Left ventricle myocardium inferior (tissue), 1 donor: ENCODE results near the gene DCHS1. TPM values are rescaled to one million over a fixed set of nuclear protein-coding genes. Genes with fewer than 3 reads are reported as not detected.
A peak's percentile ranks its signal among the peaks of the same experiment; 100 is the strongest.

Experiments used
- DNase-seq: peaks from one replicate; pipeline ENCODE4 v3.0.0-alpha.2; 2020
- H3K27ac ChIP-seq: fragments of 200-600 bp; replicated peaks from 2 replicates; pipeline ENCODE4 v1.8.0; 2021
- H3K27me3 ChIP-seq: fragments of 200-600 bp; 2 replicates; pipeline ENCODE4 v1.8.0; 2021; ENCODE audit warnings: low read depth
- H3K36me3 ChIP-seq: fragments of 200-600 bp; 2 replicates; pipeline ENCODE4 v1.8.0; 2021
- H3K4me1 ChIP-seq: fragments of 200-600 bp; 2 replicates; pipeline ENCODE4 v1.8.0; 2021
- H3K4me3 ChIP-seq: fragments of 200-600 bp; 2 replicates; pipeline ENCODE4 v1.8.0; 2021; ENCODE audit warnings: mild to moderate bottlenecking, moderate library complexity
- H3K9me3 ChIP-seq: fragments of 200-600 bp; replicated peaks from 2 replicates; pipeline ENCODE4 v1.8.0; 2021
- intact Hi-C: fragments of 100-400 bp; cut with micrococcal nuclease; formaldehyde crosslinking; loops from one replicate; pipeline ENCODE4 v1.11.0; 2022
- total RNA-seq: library from RNA; stranded (reverse); fragmentation: NEBNext Ultra II Directional; extraction: Animal tissue kit (Norgen Biotek cat#: 25700); gene quantifications from one replicate; pipeline ENCODE4 v1.2.1, GENCODE V29; 2021
- TF ChIP-seq, protein P1 (sequence below): fragments of 200-600 bp; IDR thresholded peaks from 2 replicates; pipeline ENCODE4 v1.8.0; 2021; ENCODE audit warnings: antibody characterized with exemption, mild to moderate bottlenecking, borderline replicate concordance
- donor health status: DM: no; HTN: yes; CAD: no; lungs with severe emphysema.

Gene DCHS1
- total RNA-seq, 1 donor from 2014 or later, result 9.5 TPM

DNA sequence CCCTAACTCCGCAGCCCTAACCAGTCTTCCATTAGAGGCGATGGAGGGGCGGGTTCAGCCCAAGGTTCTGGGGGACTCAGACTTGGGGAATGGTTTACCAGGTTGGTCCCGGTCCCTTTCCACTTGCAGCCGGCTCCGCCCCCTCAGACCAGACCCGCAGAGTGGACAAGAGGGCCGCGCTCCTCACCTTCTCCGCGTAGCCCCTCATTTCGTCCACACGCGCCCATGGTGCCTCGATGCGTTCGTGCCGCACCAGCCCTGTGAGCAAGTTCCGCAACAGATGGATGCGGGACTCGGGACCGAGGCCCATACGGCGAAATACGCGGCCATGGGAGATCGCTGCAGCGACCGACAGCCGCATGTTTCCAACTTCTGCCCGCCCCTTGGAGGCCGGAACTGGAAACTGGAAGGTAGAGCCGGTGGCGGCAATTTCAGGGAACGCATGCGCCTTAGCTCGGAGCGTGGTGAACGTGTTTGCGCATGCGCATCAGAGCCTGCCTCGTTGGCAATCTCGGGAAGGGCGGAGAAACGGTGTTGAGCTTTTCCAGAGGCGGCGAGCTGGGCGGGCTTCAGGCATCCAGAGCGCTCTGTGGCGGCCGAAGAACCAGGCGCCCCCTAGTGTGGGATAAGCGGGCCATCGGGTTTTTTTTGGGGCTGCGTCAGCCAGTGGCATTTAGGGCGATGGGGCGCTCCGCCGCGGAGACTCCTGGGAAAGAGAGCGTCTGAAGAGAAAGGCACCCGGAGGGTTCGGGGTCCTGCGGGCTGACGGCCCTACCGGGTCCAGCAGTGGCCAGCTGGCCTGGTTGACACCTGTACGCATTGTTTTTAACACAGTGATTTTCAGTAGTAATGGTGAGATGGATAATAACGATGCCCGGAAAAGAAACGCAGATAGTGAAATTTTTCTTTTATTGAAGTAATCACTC is 27.6 kb upstream of the DCHS1 start, which contains the start of gene MRPL17:
MRPL17 (minus strand) TSS at position 405 of the 926 bp plus-strand sequence; CDS start at position 361, 44 bp downstream.
- H3K27ac ChIP-seq, result peak within 1 kb of the TSS; percentile 93
- H3K4me3 ChIP-seq, result peak within 1 kb of the TSS; percentile 72
- H3K9me3 ChIP-seq, result no peaks in the 10 kb centered on the region
- intact Hi-C loops, result loop anchor here (2.0 to 10.0 kb wide), 2 partner anchors 76 to 148 kb away; no protein-coding TSS in a partner anchor
- H3K4me1 ChIP-seq, result peaks cover 38% of the 10 kb centered on the region
- TF ChIP-seq, protein P1, sequence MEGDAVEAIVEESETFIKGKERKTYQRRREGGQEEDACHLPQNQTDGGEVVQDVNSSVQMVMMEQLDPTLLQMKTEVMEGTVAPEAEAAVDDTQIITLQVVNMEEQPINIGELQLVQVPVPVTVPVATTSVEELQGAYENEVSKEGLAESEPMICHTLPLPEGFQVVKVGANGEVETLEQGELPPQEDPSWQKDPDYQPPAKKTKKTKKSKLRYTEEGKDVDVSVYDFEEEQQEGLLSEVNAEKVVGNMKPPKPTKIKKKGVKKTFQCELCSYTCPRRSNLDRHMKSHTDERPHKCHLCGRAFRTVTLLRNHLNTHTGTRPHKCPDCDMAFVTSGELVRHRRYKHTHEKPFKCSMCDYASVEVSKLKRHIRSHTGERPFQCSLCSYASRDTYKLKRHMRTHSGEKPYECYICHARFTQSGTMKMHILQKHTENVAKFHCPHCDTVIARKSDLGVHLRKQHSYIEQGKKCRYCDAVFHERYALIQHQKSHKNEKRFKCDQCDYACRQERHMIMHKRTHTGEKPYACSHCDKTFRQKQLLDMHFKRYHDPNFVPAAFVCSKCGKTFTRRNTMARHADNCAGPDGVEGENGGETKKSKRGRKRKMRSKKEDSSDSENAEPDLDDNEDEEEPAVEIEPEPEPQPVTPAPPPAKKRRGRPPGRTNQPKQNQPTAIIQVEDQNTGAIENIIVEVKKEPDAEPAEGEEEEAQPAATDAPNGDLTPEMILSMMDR, result peak; percentile 95
- H3K27me3 ChIP-seq, result no peaks in the 10 kb centered on the region
- peak; percentile 99 for DNase-seq
- peaks cover 9% of the 10 kb centered on the region for H3K36me3 ChIP-seq

DNA sequence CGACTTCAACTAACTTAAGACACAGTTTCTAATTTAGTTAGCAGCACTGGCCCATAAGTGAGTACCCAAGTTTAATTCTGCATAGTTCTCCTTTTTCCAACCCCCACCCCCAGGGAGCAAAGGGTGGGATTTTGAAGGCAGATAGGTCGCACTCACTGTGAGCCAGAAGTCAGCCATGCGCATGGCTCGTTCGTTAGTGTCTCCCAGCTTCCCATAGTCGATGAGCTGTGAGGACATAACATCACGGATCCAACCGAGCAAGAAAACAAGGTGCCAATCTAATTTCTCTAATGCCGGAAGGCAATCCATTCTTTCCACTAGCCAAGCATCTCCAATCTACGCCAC is 27.0 kb upstream of the DCHS1 start:
- intact Hi-C loops, result loop anchor here (2.0 to 10.0 kb wide), 2 partner anchors 76 to 148 kb away; no protein-coding TSS in a partner anchor
- H3K27ac ChIP-seq, result peak overlapping the region; percentile 93
- DNase-seq, result no peak
- H3K36me3 ChIP-seq, result peaks cover 9% of the 10 kb centered on the region
- TF ChIP-seq, protein P1, result no peak
- H3K27me3 ChIP-seq, result no peaks in the 10 kb centered on the region
- peak overlapping the region; percentile 72 for H3K4me3 ChIP-seq
- no peaks in the 10 kb centered on the region for H3K9me3 ChIP-seq
- peaks cover 38% of the 10 kb centered on the region for H3K4me1 ChIP-seq

DNA sequence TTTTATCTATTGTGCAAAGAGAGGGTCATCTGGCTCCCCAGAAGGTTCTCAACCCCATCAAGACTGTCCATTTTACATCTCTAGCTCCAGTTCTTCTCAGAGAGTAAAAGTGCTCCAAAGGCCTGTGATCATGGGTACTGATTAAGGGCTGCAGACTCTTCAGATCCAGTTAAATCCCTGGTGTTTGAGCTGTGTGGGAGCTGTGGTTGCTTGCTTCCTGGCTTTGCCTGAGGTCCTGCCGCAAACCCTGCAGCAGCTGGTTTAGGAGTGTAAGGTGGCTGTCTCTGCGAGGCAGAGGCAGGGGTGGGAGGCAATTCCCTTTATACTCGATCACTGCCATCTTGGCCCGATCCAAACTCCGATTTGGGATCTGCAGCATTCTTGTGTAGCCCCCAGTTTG is 26.3 kb upstream of the DCHS1 start:
- H3K36me3 ChIP-seq, result peaks cover 9% of the 10 kb centered on the region
- no peak for DNase-seq
- peak overlapping the region; percentile 93 for H3K27ac ChIP-seq
- H3K4me3 ChIP-seq, result peak overlapping the region; percentile 72
- no peaks in the 10 kb centered on the region for H3K27me3 ChIP-seq
- no peaks in the 10 kb centered on the region for H3K9me3 ChIP-seq
- TF ChIP-seq, protein P1, result no peak
- intact Hi-C loops, result loop anchor here (2.0 to 10.0 kb wide), 2 partner anchors 75 to 147 kb away; no protein-coding TSS in a partner anchor
- peaks cover 38% of the 10 kb centered on the region for H3K4me1 ChIP-seq

DNA sequence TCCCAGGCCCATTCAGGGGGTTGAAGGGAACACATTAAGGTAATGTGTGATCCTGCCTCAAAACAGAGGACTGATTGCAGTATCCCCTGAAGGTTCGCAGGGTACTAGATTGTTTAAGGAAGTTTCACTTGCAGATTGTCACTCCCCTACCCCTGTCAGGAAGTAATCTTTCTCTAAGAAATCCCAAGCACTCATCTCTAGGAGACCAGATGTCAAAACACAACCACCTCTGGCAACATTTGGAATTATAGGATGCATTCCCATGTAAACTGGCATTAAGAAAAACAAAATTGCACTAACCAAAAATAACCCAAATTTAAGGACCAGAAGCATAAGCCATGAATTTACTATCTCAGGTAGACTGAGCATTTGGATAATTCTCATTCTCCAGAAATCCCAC is 25.9 kb upstream of the DCHS1 start:
- Histone ChIP-seq H3K4me1 (peaks cover 38% of the 10 kb centered on the region), H3K27ac (peak overlapping the region; percentile 93), H3K27me3 (no peaks in the 10 kb centered on the region), H3K9me3 (no peaks in the 10 kb centered on the region), H3K4me3 (peak overlapping the region; percentile 72), H3K36me3 (peaks cover 9% of the 10 kb centered on the region)
- intact Hi-C loops, result loop anchor here (10.0 kb wide), 1 partner anchor 147 kb away; no protein-coding TSS in a partner anchor
- no peak for DNase-seq
- TF ChIP-seq, protein P1, result no peak

DNA sequence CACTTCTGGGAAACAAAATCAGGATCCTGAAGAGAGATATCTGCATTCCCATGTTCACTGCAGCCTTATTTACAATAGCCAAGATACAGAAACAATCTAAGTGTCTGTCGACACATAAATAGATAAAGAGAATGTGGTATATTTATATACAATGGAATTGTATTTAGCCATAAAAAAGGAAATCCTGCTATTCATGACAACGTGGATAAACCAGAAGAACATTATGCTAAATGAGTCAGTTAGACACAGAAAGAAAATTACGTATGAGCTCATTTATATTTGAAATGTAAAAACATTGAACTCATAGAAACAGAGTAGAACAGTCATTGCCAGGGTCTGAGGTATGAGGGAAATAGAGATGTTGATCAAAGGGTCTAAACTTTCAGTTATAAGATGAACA is 21.4 kb upstream of the DCHS1 start:
- DNase-seq, result no peak
- Histone ChIP-seq H3K9me3 (no peaks in the 10 kb centered on the region), H3K27ac (no peak overlapping the region), H3K4me1 (peaks cover 33% of the 10 kb centered on the region), H3K27me3 (no peaks in the 10 kb centered on the region), H3K4me3 (no peak overlapping the region), H3K36me3 (peaks cover 8% of the 10 kb centered on the region)
- TF ChIP-seq, protein P1, result no peak
- intact Hi-C loops, result no loop called here
